Measurements from ENCODE around the gene SASH1. TPM values are rescaled to one million over a fixed set of nuclear protein-coding genes. Genes with fewer than 3 reads are reported as not detected.

SASH1 gene
- total RNA-seq, 4 donors from 2014 or later = 55.3 to 118 (median 79.6) TPM

GRCh38 chr6:148544421-148544820 lies 201.8 kb downstream of the SASH1 start:
- Histone ChIP-seq H3K4me1 (peaks cover 0 to 6% (median 0%) of the 10 kb centered on the region in 3 donors), H3K27ac (no peak overlapping the region), H3K4me3 (no peak overlapping the region), H3K36me3 (peaks cover 30 to 100% (median 54%) of the 10 kb centered on the region in 3 donors), H3K9me3 (no peaks in the 10 kb centered on the region), H3K27me3 (no peaks in the 10 kb centered on the region)
- no peak for DNase-seq
- WGBS, 2 donors = 93% methylated on average over 5 of the region's 17 CpGs; no CpG with 5 or more reads in 1 of the 2 donors
- no peak for TF ChIP-seq POLR2A (IDR thresholded peaks at IDR 0.05)
- TF ChIP-seq, protein P1, sequence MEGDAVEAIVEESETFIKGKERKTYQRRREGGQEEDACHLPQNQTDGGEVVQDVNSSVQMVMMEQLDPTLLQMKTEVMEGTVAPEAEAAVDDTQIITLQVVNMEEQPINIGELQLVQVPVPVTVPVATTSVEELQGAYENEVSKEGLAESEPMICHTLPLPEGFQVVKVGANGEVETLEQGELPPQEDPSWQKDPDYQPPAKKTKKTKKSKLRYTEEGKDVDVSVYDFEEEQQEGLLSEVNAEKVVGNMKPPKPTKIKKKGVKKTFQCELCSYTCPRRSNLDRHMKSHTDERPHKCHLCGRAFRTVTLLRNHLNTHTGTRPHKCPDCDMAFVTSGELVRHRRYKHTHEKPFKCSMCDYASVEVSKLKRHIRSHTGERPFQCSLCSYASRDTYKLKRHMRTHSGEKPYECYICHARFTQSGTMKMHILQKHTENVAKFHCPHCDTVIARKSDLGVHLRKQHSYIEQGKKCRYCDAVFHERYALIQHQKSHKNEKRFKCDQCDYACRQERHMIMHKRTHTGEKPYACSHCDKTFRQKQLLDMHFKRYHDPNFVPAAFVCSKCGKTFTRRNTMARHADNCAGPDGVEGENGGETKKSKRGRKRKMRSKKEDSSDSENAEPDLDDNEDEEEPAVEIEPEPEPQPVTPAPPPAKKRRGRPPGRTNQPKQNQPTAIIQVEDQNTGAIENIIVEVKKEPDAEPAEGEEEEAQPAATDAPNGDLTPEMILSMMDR (IDR thresholded peaks at IDR 0.05) = no peak
- intact Hi-C loops (cut with DNase I) = no loop called here

DNA sequence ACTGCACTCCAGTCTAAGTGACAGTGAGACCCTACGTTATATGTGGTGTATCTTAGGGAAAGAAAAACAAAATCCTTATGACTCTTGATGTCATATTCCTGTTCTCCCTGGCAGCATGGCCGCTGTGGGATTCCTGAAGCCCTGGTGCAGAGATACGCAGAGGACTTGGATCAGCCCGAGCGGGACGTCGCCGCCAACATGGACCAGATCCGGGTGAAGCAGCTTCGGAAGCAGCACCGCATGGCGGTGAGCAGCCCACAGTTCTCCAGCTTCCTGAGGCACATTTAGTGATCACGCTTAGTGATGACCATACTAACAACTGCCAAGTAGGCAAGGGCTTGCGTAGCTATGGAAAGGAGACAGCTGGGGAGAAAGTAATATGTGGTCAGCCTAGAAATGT lies 203.3 kb downstream of the SASH1 start:
- no peak overlapping the region for H3K27ac ChIP-seq
- H3K9me3 ChIP-seq = no peaks in the 10 kb centered on the region
- peaks cover 0 to 6% (median 0%) of the 10 kb centered on the region in 3 donors for H3K4me1 ChIP-seq
- 97 to 100% methylated on average over 2 to 12 of the region's 14 CpGs for WGBS, 2 donors
- H3K27me3 ChIP-seq = no peaks in the 10 kb centered on the region
- no peak for TF ChIP-seq POLR2A (IDR thresholded peaks at IDR 0.05)
- TF ChIP-seq, protein P1 (IDR thresholded peaks at IDR 0.05) = no peak
- no peak overlapping the region for H3K4me3 ChIP-seq
- no peak for DNase-seq
- H3K36me3 ChIP-seq = peaks cover 16 to 100% (median 41%) of the 10 kb centered on the region in 3 donors
- intact Hi-C loops (cut with DNase I) = no loop called here

DNA sequence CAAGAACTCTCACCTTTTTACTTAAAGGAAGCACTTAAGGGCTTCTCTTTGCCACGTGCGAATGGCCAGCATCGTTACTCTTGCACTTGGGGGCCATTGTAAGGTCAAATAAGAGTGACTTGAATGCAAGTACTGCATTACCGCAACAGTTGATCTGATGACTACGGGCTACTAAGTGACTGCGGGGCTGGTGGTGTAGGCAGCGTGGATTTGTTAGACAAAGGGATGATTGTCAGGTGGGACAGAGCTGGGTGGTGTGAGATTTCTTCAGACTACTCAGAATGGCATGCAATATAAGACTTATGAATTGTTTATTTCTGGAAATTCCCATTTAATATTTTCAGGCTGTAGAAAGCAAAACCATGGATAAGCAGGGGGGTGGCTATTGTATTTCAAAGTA lies 204.5 kb downstream of the SASH1 start:
- WGBS, 2 donors = 93 to 97% methylated on average over 7 of the region's 7 CpGs
- no peaks in the 10 kb centered on the region for H3K9me3 ChIP-seq
- H3K4me3 ChIP-seq = no peak overlapping the region
- intact Hi-C loops (cut with DNase I) = no loop called here
- H3K27ac ChIP-seq = no peak overlapping the region
- H3K4me1 ChIP-seq = peaks cover 0 to 6% (median 0%) of the 10 kb centered on the region in 3 donors
- no peak for TF ChIP-seq POLR2A (IDR thresholded peaks at IDR 0.05)
- TF ChIP-seq, protein P1 (IDR thresholded peaks at IDR 0.05) = no peak
- peaks cover 13 to 100% (median 32%) of the 10 kb centered on the region in 3 donors for H3K36me3 ChIP-seq
- DNase-seq = no peak
- H3K27me3 ChIP-seq = no peaks in the 10 kb centered on the region

DNA sequence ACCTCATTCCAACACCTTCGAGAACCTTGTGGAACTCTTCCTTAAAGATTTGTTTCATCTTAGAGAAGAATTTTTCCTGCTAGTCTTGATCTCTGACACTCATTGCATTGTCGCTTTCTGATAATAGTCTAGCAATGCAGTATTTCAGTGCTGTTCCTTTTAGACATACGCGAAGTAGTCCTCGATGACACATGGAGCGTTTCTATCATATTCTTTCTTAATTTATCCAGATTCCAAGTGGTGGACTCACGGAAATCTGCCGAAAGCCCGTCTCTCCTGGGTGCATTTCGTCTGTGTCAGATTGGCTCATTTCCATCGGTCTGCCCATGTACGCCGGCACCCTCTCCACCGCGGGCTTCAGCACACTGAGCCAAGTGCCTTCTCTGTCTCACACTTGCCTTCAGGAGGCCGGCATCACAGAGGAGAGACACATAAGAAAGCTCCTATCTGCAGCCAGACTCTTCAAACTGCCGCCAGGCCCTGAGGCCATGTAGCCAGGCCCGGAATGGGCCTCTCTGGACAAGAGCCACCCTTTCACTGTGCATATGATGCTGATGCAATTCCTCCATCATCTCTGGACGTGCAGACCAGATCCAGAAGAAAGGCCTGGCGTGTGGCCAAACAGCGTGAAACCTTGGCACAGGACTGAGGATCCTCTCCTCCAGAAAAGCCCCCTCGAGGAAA lies 205.6 kb downstream of the SASH1 start:
- H3K27me3 ChIP-seq = no peaks in the 10 kb centered on the region
- peaks cover 0 to 6% (median 0%) of the 10 kb centered on the region in 3 donors for H3K4me1 ChIP-seq
- no peak for DNase-seq
- no peak for TF ChIP-seq POLR2A (IDR thresholded peaks at IDR 0.05)
- TF ChIP-seq, protein P1 (IDR thresholded peaks at IDR 0.05) = no peak
- intact Hi-C loops (cut with DNase I) = no loop called here
- H3K4me3 ChIP-seq = no peak overlapping the region
- peak overlapping the region in 1 of 4 donors; percentile 18 for H3K27ac ChIP-seq
- peaks cover 13 to 100% (median 32%) of the 10 kb centered on the region in 3 donors for H3K36me3 ChIP-seq
- no peaks in the 10 kb centered on the region for H3K9me3 ChIP-seq
- WGBS, 2 donors = 74 to 87% methylated on average over 13 to 22 of the region's 22 CpGs

- 74 to 77% methylated on average over 3 to 4 of the region's 4 CpGs for WGBS, 2 donors
- peaks cover 11 to 97% (median 29%) of the 10 kb centered on the region in 3 donors for H3K36me3 ChIP-seq
- no peak overlapping the region for H3K27ac ChIP-seq
- no peaks in the 10 kb centered on the region for H3K27me3 ChIP-seq
- no peak overlapping the region for H3K4me3 ChIP-seq
- no peaks in the 10 kb centered on the region for H3K9me3 ChIP-seq
- DNase-seq = no peak
- TF ChIP-seq, protein P1 (IDR thresholded peaks at IDR 0.05) = no peak
- TF ChIP-seq POLR2A (IDR thresholded peaks at IDR 0.05) = no peak
- H3K4me1 ChIP-seq = peaks cover 0 to 6% (median 0%) of the 10 kb centered on the region in 3 donors
- intact Hi-C loops (cut with DNase I) = no loop called here
Measured at GRCh38 chr6:148548749-148549140, 206.1 kb downstream of the SASH1 start.

Measured in esophagus squamous epithelium (tissue), 5 donors.